HepG2 (cell line): ENCODE results near the gene CROCC. TPM values are rescaled to one million over a fixed set of nuclear protein-coding genes. Genes with fewer than 3 reads are reported as not detected.
A peak's percentile ranks its signal among the peaks of the same experiment; 100 is the strongest.

Experiments used
- ADNP ChIP-seq: sonication (generic); formaldehyde crosslinking; IDR thresholded peaks from 2 replicates; pipeline ENCODE4 v1.4.0; 2020; ENCODE audit warnings: missing genetic modification reagents
- ARNT2 ChIP-seq: sonication (generic); formaldehyde crosslinking; IDR thresholded peaks from 2 replicates; pipeline ENCODE4 v1.8.0; 2022; ENCODE audit warnings: mild to moderate bottlenecking, low read depth, missing genetic modification reagents, moderate library complexity
- ATF3 ChIP-seq: sonication (generic); formaldehyde crosslinking; IDR thresholded peaks from 2 replicates; pipeline ENCODE4 v1.4.0; 2020; ENCODE audit warnings: missing genetic modification reagents
- CHD4 ChIP-seq: fragments of 200-600 bp; sonication (generic); IDR thresholded peaks from 2 replicates; pipeline ENCODE4 v1.7.0; 2017; ENCODE audit warnings: mild to moderate bottlenecking, low read length, borderline replicate concordance
- HMGA1 ChIP-seq: sonication (generic); formaldehyde crosslinking; conservative IDR thresholded peaks from 2 replicates; pipeline ENCODE4 v1.4.0; 2020; ENCODE audit warnings: missing genetic modification reagents
- IKZF4 ChIP-seq: sonication (generic); formaldehyde crosslinking; IDR thresholded peaks from 2 replicates; pipeline ENCODE4 v1.5.1; 2020; ENCODE audit warnings: borderline replicate concordance, mild to moderate bottlenecking, low read depth, missing genetic modification reagents; ENCODE audit errors: not compliant biosample characterization
- MATR3 ChIP-seq: sonication (generic); formaldehyde crosslinking; IDR thresholded peaks from 2 replicates; pipeline ENCODE4 v1.4.0; 2020; ENCODE audit warnings: missing genetic modification reagents
- MTF2 ChIP-seq: sonication (generic); formaldehyde crosslinking; IDR thresholded peaks from 2 replicates; pipeline ENCODE4 v1.5.0; 2020; ENCODE audit warnings: missing genetic modification reagents, borderline replicate concordance
- SIN3A ChIP-seq: IDR thresholded peaks from 2 replicates; pipeline ENCODE4 v1.6.1; 2011; ENCODE audit warnings: low read depth, mild to moderate bottlenecking, control low read depth, low read length, borderline replicate concordance
- XBP1 ChIP-seq: sonication (generic); formaldehyde crosslinking; IDR thresholded peaks from 2 replicates; pipeline ENCODE4 v1.5.0; 2020; ENCODE audit warnings: missing genetic modification reagents
- ZBTB37 ChIP-seq: sonication (generic); formaldehyde crosslinking; IDR thresholded peaks from 2 replicates; pipeline ENCODE4 v1.4.0; 2020; ENCODE audit warnings: mild to moderate bottlenecking, missing genetic modification reagents
- ZHX1 ChIP-seq: sonication (generic); formaldehyde crosslinking; IDR thresholded peaks from 2 replicates; pipeline ENCODE4 v1.8.1; 2022; ENCODE audit warnings: low read depth, mild to moderate bottlenecking, missing genetic modification reagents
- ZNF121 ChIP-seq: sonication (generic); formaldehyde crosslinking; IDR thresholded peaks from 2 replicates; pipeline ENCODE4 v1.5.0; 2020; ENCODE audit warnings: mild to moderate bottlenecking, missing genetic modification reagents
- ZNF547 ChIP-seq: sonication (generic); formaldehyde crosslinking; IDR thresholded peaks from 2 replicates; pipeline ENCODE4 v1.5.1; 2020; ENCODE audit warnings: mild to moderate bottlenecking, missing genetic modification reagents
- ZNF574 ChIP-seq: sonication (generic); formaldehyde crosslinking; IDR thresholded peaks from 2 replicates; pipeline ENCODE4 v1.4.0; 2020; ENCODE audit warnings: missing genetic modification reagents
- polyA plus RNA-seq, 8 experiments: library from polyadenylated mRNA; depleted of rRNA in 3 of 8; stranded (reverse) in 7 of 8; unstranded in 1 of 8; fragments of >200 nt; fragmentation: Illumina TruSeq in 4 of 8; extraction: Trizol in 4 of 8; gene quantifications; 2 replicates each; pipeline versions ENCODE4 v1.2.1 to v1.2.3, GENCODE V29; 2011 to 2016; ENCODE audit warnings: low read depth in 4 of 8, missing spikeins in 1 of 8, mixed read lengths in 1 of 8; ENCODE audit not compliant: insufficient read depth in 1 of 8
- total RNA-seq, 5 experiments: library from RNA; depleted of rRNA; stranded (reverse); fragments of >200 nt; fragmentation: Illumina TruSeq; extraction: Trizol; gene quantifications; 2 replicates each; pipeline ENCODE4 v1.2.3, GENCODE V29; 2016; ENCODE audit warnings: low read depth in 1 of 5

CROCC gene
- total and polyA plus RNA-seq, 2 of the 13 experiments (the other 11 are each of a cell fraction or from before 2014, with no cell fraction given) = 7.8 to 15.5 TPM

GRCh38 chr1:16905110-16905867 lies 16.4 kb upstream of the CROCC start (continued):
- no peak for TF ChIP-seq ZBTB37 (CRISPR knock-in tag)
- TF ChIP-seq HMGA1 = no peak
- peak; percentile 48; the same call in 1 of the 2 replicates for TF ChIP-seq SIN3A
- no peak for TF ChIP-seq ARNT2 (CRISPR knock-in tag)
- no peak for TF ChIP-seq ADNP (CRISPR knock-in tag)
- no peak for TF ChIP-seq XBP1
- TF ChIP-seq ATF3 (CRISPR knock-in tag) = 0 out of 2 replicates have a peak, but pooled peaks have one; percentile 24
- no peak for TF ChIP-seq ZNF121 (CRISPR knock-in tag)
- no peak for TF ChIP-seq ZNF547 (CRISPR knock-in tag)
- no peak for TF ChIP-seq MTF2 (CRISPR knock-in tag)
- peak; percentile 70 for TF ChIP-seq ZNF574 (CRISPR knock-in tag)
- no peak for TF ChIP-seq IKZF4 (CRISPR knock-in tag)
- no peak for TF ChIP-seq MATR3 (CRISPR knock-in tag)
- peak; percentile 31; the same call in 1 of the 2 replicates for TF ChIP-seq ZHX1 (CRISPR knock-in tag)
- TF ChIP-seq CHD4 = no peak
